HCT116 (cell line): ENCODE data around the gene RAB40C.

Experiments
- CEBPB ChIP-seq: IDR thresholded peaks from 2 replicates; pipeline ENCODE4 v1.6.1; 2012; ENCODE audit warnings: low read depth
- EGR1 ChIP-seq: IDR thresholded peaks from 2 replicates; pipeline ENCODE4 v1.6.1; 2012; ENCODE audit warnings: low read depth
- EZH2 ChIP-seq: fragments of 200-600 bp; sonication (generic); IDR thresholded peaks from 2 replicates; pipeline ENCODE4 v1.6.1; 2017; ENCODE audit warnings: antibody characterized with exemption, mixed run types
- JUND ChIP-seq: IDR thresholded peaks from 2 replicates; pipeline ENCODE4 v1.6.1; 2012
- POLR2A ChIP-seq: IDR thresholded peaks from 2 replicates; pipeline ENCODE4 v1.7.0; 2011; ENCODE audit warnings: borderline replicate concordance; ENCODE audit not compliant: insufficient read depth, insufficient read length; ENCODE audit errors: extremely low read depth
- POLR2AphosphoS5 ChIP-seq: IDR thresholded peaks from 2 replicates; pipeline ENCODE4 v1.6.1; 2011; ENCODE audit warnings: mild to moderate bottlenecking, low read depth, low read length, moderate library complexity
- RAD21 ChIP-seq: IDR thresholded peaks from 2 replicates; pipeline ENCODE4 v1.6.1; 2012; ENCODE audit warnings: low read depth, mild to moderate bottlenecking
- SIN3A ChIP-seq: IDR thresholded peaks from 2 replicates; pipeline ENCODE4 v1.6.1; 2012; ENCODE audit warnings: low read depth
- SP1 ChIP-seq: IDR thresholded peaks from 2 replicates; pipeline ENCODE4 v1.6.1; 2012; ENCODE audit warnings: low read depth
- TCF7L2 ChIP-seq: IDR thresholded peaks from 2 replicates; pipeline ENCODE4 v1.7.0; 2011; ENCODE audit warnings: borderline replicate concordance, inconsistent platforms; ENCODE audit not compliant: insufficient read depth, insufficient read length; ENCODE audit errors: extremely low read depth
- YY1 ChIP-seq: IDR thresholded peaks from 2 replicates; pipeline ENCODE4 v1.6.1; 2011; ENCODE audit warnings: low read length, low read depth, moderate library complexity, mild to moderate bottlenecking; ENCODE audit not compliant: insufficient replicate concordance; ENCODE audit errors: extremely low read depth
- TF ChIP-seq, protein P1 (sequence below), 3 experiments: fragments of 200-600 bp in 1 of 3; sonication (generic) in 1 of 3; IDR thresholded peaks in 2 of 3; conservative IDR thresholded peaks in 1 of 3; 2 replicates each; pipeline ENCODE4 v1.5.1; 2012 to 2017; ENCODE audit warnings: low read depth in 2 of 3, low read length in 2 of 3, antibody characterized with exemption in 1 of 3, borderline replicate concordance in 1 of 3, control low read depth in 1 of 3, mild to moderate bottlenecking in 1 of 3, mixed read lengths in 1 of 3, mixed run types in 1 of 3, moderate library complexity in 1 of 3; ENCODE audit not compliant: insufficient read depth in 1 of 3
- TF ChIP-seq, protein P2 (sequence below): IDR thresholded peaks from 2 replicates; pipeline ENCODE4 v1.6.1; 2012; ENCODE audit warnings: low read depth
- TF ChIP-seq, protein P3 (sequence below): IDR thresholded peaks from 2 replicates; pipeline ENCODE4 v1.6.1; 2011; ENCODE audit warnings: mild to moderate bottlenecking, low read length, moderate library complexity; ENCODE audit not compliant: insufficient replicate concordance; ENCODE audit errors: extremely low read depth

DNA sequence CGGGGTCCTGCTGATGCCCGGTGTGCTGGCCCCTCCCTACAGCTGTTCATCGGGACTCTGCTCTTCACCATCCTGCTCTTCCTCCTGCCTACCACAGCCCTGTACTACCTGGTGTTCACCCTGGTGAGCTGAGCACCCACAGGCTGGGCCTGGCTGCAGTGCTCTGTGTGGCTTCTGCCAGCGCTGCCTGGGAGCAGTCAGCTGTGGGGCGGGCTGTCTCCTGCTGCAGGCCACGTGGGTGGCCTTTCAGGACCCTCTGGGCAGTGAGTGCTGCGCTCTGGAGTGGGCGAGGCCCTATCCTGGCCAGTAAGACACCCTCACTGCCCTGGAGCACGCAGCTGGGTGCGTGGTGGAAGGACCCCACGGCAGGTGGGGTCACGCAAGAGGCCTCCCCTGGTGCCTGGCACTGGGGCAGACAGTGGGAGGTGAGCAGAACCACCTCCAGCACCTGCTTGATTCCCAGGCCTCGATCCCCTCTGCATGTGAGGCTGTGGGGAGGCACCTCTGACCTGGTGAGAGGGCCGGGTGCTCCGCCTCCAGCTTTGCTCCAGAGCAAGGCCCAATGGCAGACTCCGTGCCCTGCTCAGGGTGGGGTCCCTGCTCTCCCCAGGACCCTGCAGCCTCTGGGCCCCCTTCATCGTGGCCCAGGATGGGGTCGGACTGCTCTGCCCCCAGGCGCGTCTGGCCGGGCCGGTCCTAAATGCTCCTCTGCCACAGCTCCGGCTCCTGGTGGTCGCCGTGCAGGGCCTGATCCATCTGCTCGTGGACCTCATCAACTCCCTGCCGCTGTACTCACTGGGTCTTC lies 9.5 kb upstream of the RAB40C start:
- TF ChIP-seq, protein P1, sequence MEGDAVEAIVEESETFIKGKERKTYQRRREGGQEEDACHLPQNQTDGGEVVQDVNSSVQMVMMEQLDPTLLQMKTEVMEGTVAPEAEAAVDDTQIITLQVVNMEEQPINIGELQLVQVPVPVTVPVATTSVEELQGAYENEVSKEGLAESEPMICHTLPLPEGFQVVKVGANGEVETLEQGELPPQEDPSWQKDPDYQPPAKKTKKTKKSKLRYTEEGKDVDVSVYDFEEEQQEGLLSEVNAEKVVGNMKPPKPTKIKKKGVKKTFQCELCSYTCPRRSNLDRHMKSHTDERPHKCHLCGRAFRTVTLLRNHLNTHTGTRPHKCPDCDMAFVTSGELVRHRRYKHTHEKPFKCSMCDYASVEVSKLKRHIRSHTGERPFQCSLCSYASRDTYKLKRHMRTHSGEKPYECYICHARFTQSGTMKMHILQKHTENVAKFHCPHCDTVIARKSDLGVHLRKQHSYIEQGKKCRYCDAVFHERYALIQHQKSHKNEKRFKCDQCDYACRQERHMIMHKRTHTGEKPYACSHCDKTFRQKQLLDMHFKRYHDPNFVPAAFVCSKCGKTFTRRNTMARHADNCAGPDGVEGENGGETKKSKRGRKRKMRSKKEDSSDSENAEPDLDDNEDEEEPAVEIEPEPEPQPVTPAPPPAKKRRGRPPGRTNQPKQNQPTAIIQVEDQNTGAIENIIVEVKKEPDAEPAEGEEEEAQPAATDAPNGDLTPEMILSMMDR (IDR thresholded peaks at IDR 0.05 in 2 of 3, conservative IDR thresholded peaks at IDR 0.05 in 1 of 3; ENCODE audit: borderline replicate concordance in 1 of 3, insufficient read depth in 1 of 3, low read depth in 2 of 3, low read length in 2 of 3): no peak
- TF ChIP-seq EZH2: no peak
- no peak for TF ChIP-seq POLR2AphosphoS5
- TF ChIP-seq YY1: no peak
- no peak for TF ChIP-seq JUND
- TF ChIP-seq, protein P2, sequence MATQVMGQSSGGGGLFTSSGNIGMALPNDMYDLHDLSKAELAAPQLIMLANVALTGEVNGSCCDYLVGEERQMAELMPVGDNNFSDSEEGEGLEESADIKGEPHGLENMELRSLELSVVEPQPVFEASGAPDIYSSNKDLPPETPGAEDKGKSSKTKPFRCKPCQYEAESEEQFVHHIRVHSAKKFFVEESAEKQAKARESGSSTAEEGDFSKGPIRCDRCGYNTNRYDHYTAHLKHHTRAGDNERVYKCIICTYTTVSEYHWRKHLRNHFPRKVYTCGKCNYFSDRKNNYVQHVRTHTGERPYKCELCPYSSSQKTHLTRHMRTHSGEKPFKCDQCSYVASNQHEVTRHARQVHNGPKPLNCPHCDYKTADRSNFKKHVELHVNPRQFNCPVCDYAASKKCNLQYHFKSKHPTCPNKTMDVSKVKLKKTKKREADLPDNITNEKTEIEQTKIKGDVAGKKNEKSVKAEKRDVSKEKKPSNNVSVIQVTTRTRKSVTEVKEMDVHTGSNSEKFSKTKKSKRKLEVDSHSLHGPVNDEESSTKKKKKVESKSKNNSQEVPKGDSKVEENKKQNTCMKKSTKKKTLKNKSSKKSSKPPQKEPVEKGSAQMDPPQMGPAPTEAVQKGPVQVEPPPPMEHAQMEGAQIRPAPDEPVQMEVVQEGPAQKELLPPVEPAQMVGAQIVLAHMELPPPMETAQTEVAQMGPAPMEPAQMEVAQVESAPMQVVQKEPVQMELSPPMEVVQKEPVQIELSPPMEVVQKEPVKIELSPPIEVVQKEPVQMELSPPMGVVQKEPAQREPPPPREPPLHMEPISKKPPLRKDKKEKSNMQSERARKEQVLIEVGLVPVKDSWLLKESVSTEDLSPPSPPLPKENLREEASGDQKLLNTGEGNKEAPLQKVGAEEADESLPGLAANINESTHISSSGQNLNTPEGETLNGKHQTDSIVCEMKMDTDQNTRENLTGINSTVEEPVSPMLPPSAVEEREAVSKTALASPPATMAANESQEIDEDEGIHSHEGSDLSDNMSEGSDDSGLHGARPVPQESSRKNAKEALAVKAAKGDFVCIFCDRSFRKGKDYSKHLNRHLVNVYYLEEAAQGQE: no peak
- no peak for TF ChIP-seq EGR1
- TF ChIP-seq SP1: no peak
- no peak for TF ChIP-seq RAD21
- TF ChIP-seq CEBPB: no peak
- no peak for TF ChIP-seq TCF7L2
- no peak for TF ChIP-seq SIN3A
- TF ChIP-seq POLR2A: no peak
- TF ChIP-seq, protein P3, sequence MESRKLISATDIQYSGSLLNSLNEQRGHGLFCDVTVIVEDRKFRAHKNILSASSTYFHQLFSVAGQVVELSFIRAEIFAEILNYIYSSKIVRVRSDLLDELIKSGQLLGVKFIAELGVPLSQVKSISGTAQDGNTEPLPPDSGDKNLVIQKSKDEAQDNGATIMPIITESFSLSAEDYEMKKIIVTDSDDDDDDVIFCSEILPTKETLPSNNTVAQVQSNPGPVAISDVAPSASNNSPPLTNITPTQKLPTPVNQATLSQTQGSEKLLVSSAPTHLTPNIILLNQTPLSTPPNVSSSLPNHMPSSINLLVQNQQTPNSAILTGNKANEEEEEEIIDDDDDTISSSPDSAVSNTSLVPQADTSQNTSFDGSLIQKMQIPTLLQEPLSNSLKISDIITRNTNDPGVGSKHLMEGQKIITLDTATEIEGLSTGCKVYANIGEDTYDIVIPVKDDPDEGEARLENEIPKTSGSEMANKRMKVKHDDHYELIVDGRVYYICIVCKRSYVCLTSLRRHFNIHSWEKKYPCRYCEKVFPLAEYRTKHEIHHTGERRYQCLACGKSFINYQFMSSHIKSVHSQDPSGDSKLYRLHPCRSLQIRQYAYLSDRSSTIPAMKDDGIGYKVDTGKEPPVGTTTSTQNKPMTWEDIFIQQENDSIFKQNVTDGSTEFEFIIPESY: no peak
